Cerebellar nuclear complex (tissue), 1 donor: Measurements from ENCODE around the gene ANO2.

ENCODE experiments used
- DNase-seq, 2 experiments: peaks; one replicate each; lab custom pipeline; 2025; lab: John Stamatoyannopoulos, UW

ANO2 gene

DNA sequence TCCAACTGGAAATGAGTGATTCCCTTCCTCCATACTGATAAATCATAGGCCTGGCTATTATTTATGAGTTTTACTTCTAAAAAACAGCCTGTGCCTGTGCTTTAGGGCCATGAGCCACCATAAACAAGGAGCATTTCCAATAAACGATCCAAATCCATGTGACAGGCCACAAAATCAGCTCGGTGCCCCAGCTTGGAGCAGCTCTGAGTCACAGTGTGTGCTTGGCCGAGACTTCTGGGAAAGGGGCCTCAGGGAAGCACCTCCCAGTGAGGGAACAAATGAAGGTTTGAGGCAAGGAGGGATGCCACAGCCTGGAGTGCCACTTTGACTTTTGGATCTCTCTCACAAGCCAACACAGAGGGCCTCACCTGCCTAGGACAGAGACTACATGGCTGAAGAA is 322.8 kb downstream of the ANO2 start:
- DNase-seq: no peak

DNA sequence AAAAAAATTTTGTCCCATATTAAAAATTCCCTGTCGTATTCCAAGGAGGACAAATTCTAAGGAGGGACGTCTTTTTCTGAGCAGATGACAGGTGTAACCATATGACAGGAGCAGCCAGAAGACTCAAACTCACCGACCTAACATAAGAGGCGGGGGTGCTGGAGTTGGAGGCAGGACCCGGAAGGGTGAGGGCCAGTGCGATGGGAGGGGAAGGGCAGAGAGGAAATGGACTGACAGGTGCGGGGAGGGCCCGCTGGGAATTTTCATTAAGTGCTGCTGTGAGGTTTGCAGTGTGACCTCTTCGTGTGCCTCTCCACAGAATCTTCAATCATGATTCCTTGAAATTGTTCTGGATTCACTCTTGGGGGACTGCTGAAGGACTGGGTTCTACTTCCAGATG is 323.7 kb downstream of the ANO2 start:
- DNase-seq: no peak

DNA sequence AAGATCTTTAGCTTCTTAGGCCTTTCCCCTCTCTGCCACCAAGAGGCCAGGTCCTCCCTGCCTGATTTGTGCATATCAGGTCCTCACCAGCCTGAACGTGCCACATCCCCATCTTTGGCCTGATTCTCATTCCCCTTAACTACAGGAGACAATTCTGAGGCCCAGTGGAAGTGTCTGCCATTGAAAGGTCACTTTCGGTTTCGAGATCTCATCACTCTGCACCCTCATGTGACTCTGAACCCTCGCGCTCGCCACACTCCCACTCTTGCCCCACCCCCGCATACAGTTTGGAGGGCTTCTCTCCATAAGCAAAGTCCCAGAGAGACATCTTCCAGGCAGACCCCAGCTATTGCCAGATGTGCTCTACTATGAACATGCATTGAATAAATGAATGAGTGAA is 324.2 kb downstream of the ANO2 start:
- DNase-seq: no peak

DNA sequence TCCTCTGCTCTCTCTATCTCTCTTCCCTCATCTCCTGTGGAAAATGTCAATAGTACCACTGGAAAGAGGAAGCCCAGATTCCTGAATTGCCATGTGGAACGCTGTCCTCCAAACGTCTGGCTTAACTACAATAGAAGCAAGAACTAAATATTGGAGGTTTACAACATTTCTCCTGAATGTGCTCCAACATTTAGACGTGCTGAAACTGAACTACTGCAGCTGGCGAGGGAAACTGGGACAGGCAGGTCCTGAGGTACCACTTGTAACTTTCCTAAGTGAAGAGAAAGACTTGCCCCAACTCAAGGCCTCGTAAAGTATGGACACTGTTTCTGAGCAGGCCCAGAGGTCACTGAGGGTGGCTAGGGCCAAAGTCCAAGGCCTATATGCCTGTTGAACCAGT is 325.4 kb downstream of the ANO2 start:
- no peak for DNase-seq

DNA sequence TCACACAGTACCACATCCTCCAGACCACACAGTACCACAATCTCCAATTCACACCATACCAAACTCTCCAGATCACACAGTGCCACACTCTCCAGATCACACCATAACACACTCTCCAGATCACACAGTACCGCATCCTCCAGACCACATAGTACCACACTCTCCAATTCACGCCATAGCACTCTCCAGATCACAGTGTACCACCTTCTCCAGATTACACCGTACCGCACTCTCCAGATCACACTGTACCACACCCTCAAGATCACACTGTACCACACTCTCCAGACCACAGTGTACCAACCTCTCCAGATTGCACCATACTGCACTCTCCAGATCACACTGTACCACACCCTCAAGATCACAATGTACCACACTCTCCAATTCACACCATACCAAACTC is 328.2 kb downstream of the ANO2 start:
- no peak for DNase-seq

DNA sequence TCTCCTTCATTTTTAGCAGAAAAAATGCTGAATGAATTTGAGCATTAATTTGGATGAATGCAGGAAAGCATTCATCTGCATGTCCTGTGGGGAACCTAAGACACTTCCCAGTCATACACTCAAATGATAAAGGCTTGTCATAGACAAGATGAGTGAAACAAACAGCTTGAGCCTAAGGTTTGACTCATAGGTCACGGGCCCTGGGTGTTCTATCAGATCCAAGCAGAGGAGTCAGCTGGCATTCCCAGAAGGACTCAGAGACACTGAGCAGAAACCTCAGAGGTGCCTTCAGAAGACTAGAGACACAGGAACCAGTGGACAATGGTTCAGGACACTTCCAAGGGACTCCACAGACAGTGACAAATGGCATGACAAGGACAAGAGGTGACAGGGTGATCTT is 329.3 kb downstream of the ANO2 start:
- no peak for DNase-seq

DNA sequence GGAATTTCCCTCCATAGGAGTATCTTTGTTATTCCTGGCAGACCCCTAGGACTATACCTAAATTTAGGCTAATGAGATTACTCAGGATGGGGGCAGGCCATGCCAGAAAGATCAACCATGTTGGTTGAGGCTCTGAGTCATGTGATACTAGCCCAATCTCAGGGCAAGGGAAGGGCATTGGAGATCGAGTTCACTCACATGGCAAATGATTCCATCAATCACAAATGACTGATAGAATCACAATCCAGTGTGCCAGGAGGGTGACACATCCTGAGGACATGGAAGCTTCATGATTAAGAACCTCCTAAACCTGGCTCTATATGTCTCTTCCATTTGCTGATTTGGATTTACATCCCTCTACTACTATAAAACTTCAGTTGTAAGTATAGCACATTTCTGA is 330.8 kb downstream of the ANO2 start:
- no peak for DNase-seq

DNA sequence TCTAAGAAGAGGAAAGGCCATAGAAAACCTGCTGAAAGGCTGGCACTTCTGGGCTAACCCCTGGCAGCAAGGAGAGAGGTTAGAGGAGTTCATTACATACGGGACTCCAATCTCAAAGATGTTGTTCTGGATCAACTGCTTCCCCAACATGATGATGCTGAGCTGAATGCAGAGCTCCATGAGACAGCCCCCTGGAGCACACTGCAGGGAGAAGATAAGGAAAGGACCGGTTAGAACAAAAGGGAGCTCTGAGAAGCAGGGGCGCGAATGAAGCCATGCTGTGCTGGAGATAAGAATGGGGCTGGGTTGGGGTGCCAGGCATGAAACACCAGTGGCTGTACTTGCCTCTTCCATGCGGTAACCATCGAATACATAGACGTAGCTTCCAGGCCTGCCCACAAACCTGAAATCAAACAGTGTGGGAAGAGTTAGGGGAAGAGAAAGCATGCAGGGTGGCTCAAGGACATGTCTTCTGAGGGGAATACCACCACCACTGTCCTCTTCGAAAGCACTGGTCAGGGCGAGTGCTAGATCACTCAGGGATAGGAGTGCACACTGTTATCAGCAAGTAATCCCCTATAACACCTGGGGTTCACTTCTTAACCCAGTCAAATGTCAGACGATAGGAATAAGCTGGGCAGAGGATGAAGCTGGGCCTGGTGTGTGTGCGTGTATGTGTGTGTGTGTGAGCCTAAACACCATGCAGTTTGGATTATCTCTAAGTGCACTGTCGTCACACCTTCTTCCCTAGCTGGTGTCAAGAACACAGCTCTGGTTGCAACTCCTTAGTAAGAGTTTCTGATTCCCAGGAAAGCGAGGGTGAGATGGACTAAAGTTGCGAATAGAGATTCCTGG is 332.3 kb downstream of the ANO2 start:
- DNase-seq: no peak

DNA sequence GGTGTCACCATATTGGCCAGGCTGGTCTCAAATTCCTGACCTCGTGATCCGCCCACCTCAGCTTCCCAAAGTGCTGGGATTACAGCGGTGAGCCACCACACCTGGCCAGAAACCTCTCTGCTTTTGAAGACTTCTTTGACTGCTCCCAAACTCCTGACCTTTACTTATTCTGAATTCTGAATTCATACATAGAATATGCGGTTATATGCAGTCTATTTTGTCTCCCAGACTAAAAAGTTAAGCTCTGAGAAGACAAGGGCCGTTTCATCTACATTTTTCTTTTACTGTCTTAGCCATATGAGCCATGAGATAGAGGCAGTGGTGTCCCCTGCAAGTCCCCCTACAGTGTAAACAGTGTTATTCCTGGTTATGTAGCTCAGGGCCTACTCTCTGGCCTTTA is 333.9 kb downstream of the ANO2 start:
- no peak for DNase-seq

DNA sequence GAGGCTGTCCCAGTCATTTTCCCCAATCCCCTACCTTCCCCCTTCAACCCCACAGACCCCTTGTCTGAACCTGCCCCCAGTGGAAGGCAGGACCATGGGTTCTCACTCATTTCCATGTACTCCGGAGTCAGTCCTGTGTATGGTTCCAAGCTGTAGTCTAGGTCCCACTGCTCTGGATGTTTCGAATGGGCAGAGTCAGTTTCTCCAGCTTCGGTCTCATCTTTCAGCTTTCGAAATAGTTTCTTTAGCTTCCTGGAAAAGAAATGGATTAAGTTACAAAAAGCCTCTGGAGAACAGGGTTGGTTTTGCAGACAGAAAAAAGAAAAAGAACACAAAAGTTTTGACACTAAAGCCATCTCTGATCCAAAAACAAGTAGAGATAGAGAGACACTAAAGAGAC is 345.7 kb downstream of the ANO2 start:
- no peak for DNase-seq

DNA sequence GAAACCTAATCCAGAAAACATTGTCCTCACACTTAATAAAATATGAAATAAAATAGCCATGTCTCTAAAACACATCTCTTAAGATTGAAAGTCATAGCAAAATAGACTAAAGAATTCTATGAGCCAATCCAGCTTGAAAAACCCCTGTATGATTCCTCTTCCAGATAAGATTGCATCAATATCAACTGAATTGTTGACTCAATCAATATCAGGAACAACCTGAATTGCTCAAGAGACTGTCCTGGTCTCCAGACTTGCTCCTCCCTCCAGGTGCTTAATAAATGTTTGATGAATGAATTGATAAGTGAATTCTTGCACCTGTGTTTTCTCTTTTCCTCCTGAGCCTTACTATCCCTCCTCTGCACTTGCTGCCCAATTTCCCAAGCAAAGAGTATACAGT is 351.1 kb downstream of the ANO2 start:
- no peak for DNase-seq

DNA sequence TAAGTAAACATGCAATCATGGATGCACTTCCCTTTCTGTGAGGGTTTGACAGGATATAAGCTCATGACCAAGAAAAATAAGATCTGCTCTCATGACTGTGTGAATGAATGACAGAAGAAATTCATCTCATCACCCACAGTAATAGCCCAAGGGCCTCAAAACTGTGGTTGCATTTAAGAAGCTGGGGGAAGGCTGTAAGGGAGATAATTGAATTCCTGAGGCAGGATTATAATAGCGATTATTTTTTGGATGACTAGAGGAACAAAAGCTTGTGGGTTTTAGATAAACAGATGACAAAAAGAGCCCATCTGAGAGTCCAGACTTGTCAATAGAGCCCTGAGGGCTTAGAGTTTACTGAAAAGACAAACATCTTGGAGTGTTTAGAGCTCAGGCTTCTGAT is 352.0 kb downstream of the ANO2 start:
- DNase-seq: no peak

DNA sequence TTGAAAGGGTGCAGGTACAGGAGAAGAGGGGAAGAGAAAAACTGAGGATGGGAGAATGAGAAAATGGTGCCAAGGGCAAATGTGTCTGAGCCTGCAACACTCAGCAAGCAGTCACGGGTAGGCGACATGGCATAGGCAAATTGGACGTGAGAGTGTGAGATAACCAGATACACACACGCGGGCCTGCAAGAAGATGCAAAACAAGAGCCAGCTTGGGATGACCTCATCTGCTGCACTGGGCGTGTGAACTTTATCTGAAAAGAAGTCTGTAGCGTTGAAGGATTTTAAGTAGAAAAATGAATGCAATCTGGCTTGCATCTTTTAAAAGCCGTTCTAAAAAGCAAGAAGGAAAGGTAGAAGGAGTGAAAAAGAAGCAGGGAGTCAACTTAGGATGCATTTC is 352.7 kb downstream of the ANO2 start:
- DNase-seq: no peak

DNA sequence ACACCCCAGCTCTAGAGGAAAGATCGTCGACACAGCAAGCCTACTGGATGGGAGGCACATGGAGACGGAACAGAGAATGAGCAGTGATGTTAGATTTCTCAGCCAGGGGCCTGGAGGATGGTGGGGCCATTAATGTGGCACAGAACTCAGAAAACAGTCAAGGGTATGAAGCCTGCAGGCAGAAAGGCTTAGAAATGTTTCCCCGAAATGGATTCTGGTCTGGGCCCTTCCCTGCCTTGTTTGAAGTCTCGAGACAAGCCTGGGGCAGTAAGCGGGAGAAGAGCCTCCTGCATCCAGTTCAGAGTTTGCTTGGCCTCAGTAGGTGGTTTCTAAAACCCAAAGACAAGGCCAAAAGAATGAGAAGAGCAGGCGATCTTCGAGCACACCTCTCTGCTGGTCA is 354.7 kb downstream of the ANO2 start:
- DNase-seq: no peak

DNA sequence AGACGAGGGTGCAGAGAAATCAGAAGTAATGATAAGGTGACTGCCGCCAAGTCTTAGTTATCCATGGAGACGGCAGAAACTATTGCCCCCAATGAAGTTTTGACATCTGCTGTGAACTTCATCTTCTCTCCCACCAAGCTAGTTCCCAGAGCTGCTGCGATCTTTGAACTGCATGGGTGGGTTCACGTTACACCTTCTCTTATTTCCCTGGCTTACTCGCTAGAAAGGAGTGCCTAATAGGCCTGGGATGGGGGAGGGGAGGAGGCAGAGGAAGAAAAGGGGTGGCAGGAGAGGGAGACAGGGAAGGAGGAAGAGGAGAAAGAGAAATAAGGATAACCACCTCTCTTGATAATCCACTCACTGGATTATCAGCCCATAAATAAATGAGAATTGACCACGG is 356.0 kb downstream of the ANO2 start:
- no peak for DNase-seq

DNA sequence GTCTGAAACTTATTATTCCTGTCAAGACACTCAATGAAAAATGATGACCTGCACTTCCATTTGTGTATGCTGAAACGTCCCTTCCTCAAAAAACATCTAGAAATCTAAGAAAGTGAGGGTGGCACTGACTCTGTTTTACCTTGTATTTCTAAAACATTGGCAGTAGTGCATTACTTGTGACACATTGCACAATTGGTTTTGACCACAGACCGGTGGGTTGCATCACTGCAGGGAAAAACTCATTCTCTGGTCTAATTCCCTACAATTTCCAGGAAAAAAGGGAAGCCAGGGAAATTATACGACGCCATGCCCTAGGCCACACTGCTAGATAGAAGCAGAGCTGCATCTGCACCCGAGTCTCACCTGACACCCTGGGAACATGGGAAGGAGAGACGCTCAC is 356.5 kb downstream of the ANO2 start:
- DNase-seq: no peak

DNA sequence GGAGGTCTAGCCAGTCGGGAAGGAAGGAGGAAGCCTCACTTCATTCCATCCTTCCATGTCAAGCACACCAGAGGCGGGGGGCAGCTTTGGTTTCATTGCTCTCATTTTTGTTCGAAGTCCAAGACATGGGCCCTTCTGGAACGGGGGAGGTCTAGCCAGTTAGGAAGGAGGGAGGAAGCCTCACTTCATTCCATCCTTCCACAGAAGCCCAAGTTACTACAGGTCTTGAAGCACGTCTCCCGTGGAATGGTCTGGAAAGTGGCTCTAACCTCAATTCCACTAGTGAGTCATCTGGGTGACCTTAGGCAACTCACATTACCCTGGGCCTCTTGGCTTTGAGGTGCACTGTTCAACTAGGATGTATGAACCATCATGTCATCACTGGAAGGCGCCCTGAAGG is 356.9 kb downstream of the ANO2 start:
- DNase-seq: no peak

DNA sequence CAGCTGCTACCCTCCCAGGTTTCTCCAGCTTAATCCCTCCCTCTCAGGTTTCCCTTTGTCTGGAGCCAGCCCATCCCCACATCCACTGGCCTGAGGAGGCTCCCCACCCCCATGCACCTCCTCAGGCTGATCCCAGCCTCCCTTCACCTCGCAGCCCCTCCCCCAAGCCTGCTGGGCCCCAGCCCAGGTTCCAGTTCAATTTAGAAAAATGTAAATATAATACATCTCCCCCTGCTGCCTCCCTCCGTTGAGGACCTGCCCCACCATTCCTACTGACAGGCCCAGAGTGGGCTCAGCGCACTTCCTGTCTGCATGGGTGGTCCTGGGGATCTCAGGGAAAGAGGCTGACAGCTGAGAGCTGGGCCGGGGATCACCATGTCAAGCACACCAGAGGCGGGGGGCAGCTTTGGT is 357.3 kb downstream of the ANO2 start:
- no peak for DNase-seq

DNA sequence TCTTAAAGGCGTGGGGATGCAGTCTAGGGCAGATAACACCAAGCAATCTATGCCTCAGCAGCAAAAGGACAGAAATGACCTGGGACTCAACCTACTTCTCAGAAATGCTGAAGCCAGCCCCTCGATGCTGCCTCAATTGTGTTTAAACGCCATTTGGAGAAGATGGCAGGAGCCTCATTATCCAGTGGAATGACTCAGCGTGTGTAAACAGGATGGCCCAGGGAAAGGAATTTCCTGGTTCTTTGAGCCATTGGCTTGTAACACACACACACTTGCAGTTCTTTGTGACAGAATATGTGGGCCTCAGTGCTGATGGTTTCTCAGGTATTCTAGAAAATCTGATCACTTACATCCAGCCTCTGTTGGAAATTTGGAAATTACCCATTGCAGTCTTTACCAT is 358.9 kb downstream of the ANO2 start:
- no peak for DNase-seq

DNA sequence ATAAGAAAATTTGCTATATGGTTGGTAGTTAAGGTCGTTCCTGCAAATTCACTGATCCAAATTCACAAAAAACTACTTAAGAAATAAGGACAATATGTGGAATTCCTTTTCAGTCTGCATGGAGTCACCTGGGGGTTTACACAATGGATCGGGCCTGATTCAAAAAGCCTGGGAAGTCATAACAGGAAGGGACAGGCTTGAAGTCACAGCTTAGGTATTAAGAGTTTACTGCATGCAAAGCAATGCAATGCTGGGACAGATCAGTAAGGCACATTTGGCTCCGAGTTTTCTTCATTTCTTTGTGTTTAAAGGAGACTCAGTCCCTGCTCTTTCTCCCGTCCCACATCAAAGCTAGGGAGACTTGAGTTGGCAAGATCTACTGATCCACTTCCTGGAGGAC is 359.9 kb downstream of the ANO2 start:
- DNase-seq: no peak

DNA sequence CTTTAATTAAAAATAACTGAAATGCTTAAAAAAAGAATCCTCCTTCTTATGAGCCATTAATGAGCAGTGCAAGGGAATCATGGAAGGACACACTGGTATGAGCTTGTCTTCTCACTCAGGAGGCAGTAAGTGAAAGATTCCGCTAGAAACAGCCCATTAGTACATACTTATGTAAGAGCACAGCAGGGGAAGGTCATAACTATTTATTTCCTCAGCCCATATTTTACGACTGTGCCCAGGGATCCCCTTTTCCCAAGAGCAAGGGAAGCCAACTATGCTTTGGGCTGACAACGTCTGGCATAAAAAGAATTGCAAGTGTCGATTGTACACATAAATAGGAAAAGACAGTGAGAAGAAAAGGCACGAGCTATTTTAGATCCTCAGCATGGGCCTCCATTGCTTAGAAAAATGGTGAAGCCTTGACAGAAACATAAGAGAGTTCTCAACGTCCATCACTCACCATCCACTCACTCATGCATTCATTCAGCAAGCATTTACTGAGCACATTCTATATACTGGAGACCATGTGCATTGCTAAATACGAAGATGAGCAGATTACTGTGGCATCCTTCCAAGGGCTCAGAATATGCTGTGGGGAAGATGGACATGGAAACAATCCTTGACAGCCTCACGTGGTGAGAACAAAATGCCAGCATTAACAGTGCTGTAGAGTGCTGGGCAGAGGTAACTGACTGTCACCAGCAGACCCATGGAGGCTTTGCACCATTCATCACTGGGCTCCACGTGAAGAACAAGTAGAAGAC is 360.5 kb downstream of the ANO2 start:
- no peak for DNase-seq

DNA sequence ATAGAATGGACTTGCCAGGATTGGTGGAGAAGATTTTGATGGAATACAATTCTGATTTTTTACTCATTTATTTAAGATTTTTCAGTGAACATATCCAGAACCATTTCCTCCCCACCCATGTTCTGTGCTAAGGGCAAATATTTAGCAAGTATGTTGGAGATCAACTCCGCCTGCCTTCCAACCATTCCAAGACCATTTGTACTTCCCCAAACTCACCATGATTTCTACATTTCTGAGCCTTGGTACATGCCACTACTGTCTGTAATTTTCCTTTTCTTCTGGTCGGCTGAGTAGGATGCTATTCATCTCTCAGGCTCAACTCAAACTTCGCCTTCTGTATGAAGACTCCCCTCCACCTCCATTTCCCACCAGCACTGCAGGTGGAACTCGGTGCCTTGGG is 362.5 kb downstream of the ANO2 start:
- DNase-seq: no peak

DNA sequence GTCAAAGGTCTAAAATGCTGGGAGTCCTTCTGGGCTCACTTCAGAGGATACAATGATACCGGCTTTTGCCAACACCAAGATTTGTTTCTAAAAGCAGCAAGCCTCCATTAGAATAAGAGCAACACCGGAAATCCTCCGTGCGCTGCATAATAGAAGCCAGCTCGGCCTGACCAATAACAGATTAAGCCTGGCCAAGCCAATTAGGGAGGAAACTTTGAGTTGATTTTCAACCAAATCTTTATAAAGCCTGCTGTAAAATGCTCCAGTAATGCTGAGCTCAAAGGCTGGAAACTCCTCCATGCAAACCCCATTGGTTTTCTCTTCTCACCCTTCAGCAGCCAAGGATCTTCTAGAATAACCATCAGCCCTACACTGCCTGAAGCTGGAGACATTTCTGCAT is 363.0 kb downstream of the ANO2 start:
- no peak for DNase-seq

DNA sequence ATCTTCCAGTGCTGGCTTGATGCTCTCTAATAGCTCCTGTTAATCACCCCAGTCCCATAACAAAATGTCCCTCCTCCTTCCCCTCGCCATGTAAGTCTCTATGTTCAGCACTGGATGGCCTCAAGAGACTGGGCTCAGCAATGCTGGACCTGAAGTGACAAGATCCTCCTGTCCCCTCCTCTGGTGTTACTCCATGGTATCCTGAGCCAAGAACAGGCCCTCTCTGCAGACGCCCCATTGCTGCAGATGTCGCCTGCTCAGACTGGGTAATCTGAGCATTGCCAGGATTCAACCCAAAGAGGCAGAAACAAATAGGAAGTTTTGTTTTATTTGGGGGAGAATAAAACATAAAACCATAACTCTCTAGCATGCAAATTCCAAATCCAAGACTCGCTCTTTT is 363.4 kb downstream of the ANO2 start:
- DNase-seq: no peak
